GM12874 (cell line): Measurements from ENCODE around the gene ZNF668.

Experiments
- TF ChIP-seq, protein P1 (sequence below): IDR thresholded peaks from 2 replicates; pipeline ENCODE4 v1.5.1; 2011; ENCODE audit warnings: low read depth, mild to moderate bottlenecking, control low read depth, low read length, moderate library complexity; ENCODE audit not compliant: insufficient read depth

Gene ZNF668

DNA sequence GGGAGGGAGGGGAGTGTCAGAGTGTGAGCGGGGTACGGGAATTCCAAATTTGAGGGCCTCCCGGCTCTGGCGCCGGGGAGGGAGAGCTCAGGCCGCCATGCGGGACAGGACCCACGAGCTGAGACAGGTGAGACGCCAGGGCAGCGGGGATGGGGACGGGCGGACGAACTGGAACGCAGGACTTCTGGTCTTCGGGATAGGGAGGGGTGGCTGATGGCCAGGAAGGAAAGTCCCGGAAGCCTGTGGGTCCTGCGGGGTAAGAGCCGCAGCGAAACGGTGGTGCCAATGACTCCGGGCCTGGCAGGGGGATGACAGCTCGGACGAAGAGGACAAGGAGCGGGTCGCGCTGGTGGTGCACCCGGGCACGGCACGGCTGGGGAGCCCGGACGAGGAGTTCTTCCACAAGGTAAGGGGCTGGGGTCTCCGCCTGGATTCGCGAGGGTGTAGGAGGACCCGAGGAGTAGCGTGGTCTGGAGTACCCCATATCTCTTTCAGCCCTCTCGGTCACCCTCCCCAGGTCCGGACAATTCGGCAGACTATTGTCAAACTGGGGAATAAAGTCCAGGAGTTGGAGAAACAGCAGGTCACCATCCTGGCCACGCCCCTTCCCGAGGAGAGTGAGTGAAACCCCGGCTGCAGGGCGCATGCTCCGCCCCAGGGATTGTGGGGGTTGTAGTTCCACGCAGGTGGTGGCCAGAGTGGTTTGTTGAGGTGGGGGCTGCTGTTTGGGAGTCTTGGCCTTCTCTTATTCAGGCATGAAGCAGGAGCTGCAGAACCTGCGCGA, 40.1 kb downstream of the ZNF668 start:
- TF ChIP-seq, protein P1, sequence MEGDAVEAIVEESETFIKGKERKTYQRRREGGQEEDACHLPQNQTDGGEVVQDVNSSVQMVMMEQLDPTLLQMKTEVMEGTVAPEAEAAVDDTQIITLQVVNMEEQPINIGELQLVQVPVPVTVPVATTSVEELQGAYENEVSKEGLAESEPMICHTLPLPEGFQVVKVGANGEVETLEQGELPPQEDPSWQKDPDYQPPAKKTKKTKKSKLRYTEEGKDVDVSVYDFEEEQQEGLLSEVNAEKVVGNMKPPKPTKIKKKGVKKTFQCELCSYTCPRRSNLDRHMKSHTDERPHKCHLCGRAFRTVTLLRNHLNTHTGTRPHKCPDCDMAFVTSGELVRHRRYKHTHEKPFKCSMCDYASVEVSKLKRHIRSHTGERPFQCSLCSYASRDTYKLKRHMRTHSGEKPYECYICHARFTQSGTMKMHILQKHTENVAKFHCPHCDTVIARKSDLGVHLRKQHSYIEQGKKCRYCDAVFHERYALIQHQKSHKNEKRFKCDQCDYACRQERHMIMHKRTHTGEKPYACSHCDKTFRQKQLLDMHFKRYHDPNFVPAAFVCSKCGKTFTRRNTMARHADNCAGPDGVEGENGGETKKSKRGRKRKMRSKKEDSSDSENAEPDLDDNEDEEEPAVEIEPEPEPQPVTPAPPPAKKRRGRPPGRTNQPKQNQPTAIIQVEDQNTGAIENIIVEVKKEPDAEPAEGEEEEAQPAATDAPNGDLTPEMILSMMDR, result no peak

DNA sequence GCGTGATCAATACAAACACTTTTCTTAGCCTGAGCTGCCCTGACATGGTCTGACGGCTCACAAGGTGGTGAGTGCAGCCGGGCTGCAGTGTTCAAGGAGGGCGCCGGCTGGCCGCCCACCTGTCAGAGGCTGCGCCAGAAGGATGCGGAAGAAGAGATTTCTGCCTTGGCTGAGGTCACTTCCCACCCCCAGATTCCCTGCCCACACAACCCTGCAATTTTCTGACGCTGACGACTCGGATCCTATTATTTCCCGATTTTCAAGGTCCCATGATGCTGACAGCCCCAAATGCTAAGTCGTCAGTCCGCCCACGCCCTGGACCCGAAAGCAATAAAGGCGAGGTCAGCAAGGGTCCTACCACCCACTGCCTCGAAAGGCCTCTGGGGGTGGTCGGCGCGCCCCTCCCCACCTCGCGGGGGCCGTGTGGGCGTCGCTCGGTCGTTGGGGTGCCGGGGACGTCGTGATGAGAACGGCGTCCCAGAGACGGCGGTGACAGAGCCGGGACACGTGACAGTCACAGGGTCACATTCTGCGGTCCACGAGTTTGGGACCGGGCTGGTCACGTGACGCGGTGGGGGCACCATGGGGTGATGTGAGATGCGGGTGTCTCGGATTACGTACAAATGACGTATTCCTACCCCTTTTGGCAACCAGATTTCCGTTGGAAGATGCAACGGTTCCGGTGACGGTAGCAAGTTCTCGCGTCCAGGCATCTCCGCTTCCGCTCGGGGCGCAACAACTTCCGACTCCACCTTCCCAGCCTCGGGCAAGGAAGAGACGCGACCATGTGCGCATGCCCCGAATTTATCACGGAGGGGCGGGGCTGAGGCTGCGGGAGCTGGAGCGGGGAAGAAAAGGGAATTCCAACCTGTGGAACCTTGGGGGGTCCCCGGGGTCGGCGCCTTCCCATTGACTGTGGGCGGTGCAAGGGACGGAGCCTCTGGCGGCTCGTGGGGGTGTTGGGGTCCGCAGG, 41.0 kb downstream of the ZNF668 start, which contains the start of gene STX4:
Gene STX4, plus strand, starts transcription at position 823 of the 973 bp plus-strand sequence. CDS start 248 bp downstream, outside the sequence.
- TF ChIP-seq, protein P1, result no peak

DNA sequence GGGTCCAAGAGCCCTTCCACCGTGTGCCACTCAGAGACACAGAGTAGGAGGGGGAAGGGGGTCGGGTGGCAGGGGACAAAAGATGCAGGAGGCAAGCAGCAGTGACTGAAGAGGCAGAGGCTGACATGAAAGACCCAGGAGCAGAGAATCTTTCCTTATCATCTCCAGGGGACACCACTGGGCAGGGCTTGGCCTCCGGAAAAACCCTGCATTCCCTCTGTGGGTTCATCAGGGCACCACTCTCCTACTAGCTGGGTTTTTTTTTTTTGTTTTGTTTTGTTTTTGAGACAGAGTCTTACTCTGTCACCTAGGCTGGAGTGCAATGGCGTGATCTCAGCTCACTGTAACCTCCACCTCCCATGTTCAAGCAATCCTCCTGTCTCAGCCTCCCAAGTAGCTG, 42.8 kb downstream of the ZNF668 start:
- TF ChIP-seq, protein P1, result no peak

DNA sequence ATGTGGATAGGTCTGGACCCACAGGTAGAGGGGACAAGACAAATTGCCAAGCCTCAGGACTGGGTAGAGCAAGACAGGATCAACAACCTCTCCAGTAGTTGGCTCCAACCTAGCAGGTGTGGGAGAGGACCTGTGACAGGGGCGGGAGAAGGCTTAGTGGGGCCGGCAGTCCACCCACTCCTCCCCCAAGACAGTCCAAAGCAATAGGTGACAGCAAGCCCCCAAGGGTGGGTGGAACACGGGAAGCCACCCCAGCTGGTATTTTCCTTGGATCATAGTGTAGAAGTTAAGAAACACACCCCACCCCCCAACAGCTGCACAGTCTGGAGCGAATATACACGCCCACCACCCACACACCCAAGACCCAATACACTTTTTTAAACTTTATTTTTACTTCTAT, 44.8 kb downstream of the ZNF668 start:
- TF ChIP-seq, protein P1, result no peak

DNA sequence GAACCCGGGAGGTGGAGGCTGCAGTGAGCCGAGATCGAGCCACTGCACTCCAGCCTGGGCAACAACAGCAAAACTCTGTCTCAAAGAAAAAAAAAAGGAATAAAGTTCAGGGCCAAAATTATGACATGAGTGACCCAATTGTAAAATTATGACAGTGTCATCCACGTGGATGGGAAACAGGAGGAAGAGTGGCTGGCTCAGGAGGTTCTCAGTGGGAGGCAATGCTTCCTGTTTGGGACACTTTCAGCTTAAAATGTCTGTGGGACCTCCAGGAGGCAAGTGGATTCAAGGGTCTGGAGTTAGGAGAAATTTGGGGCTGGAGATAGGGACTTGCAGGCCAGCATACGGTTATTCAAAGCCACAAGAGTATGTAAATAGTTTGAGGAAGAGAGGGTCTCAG, 48.7 kb downstream of the ZNF668 start:
- TF ChIP-seq, protein P1, result no peak

DNA sequence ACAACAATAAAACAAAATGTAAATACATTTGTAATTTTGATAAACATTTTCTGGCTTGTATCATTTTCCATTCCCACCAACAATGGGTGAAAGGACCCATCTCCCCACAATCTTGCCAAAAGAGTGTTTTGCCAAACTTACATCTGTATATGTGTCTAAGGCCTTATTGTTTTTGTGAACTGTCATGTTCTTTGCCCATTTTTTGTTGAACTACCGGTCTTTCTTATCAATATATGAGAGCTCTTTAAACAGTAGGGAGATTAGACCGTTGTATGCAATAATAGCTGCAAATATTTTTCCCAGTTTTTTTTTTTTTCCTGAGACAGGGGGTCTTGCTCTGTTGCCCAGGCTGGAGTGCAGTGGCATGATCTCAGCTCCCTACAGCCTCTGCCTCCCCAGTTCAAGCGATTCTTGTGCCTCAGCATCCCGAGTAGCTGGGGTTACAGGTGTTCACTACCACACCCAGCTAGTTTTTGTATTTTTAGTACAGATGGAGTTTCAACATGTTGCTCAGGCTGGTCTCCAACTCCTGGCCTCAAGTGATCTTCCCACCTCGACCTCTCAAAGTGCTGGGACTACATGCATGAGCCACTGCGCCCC, 50.3 kb downstream of the ZNF668 start:
- TF ChIP-seq, protein P1, result no peak

DNA sequence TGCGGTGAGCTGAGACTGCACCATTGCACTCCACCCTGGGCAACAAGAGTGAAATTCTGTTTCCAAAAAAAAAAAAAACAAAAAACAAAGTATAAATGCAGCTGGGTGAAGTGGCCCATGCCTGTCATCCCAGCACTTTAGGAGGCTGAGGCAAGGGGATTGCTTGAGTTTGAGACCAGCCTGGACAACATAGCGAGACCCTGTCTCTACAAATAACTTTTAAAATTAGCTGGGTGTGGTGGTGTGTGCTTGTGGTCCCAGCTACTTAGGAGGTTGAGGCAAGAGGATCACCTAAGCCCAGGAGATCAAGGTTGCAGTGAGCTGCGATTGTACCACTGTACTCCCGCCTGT, 50.8 kb downstream of the ZNF668 start:
- TF ChIP-seq, protein P1, result no peak
